ENCODE results near the gene MIPOL1. TPM values are rescaled to one million over a fixed set of nuclear protein-coding genes. Genes with fewer than 3 reads are reported as not detected.

Gene MIPOL1
- total and polyA plus RNA-seq, 12 donors: 1.1 to 9.2 (median 5.4) TPM

- no peaks in the 10 kb centered on the region for H3K36me3 ChIP-seq
- peak in 1 of 9 donors; percentile 19 for TF ChIP-seq CTCF (IDR thresholded peaks at IDR 0.05)
- WGBS, 2 donors: 3 to 6% methylated on average over 20 of the region's 20 CpGs
- peaks cover 44 to 99% (median 98%) of the 10 kb centered on the region in 7 donors for H3K27me3 ChIP-seq
- H3K4me1 ChIP-seq: peaks cover 3 to 48% (median 42%) of the 10 kb centered on the region in 9 donors
- no peaks in the 10 kb centered on the region for H3K9me3 ChIP-seq
- no peak for ATAC-seq
- DNase-seq: no peak
- H3K27ac ChIP-seq: no peak overlapping the region
- intact Hi-C loops (cut with DNase I): loop anchor here in 1 of 10 donors (10.0 kb wide), 1 partner anchor 343 kb away; no protein-coding TSS in a partner anchor
- peak overlapping the region in 1 of 10 donors; percentile 10 for H3K4me3 ChIP-seq
Observed at GRCh38 chr14:37597538-37597913, 399.8 kb downstream of the MIPOL1 start.

GRCh38 chr14:37597914-37598746 is 400.4 kb downstream of the MIPOL1 start:
- Histone ChIP-seq H3K36me3 (no peaks in the 10 kb centered on the region), H3K27ac (no peak overlapping the region), H3K27me3 (peaks cover 44 to 99% (median 98%) of the 10 kb centered on the region in 7 donors), H3K9me3 (no peaks in the 10 kb centered on the region), H3K4me1 (peaks cover 3 to 48% (median 42%) of the 10 kb centered on the region in 9 donors), H3K4me3 (peak overlapping the region in 6 of 10 donors; percentile 7 to 15 (median 12))
- ATAC-seq (peak in 1 of 8 donors; percentile 41), DNase-seq (no peak)
- no peak for TF ChIP-seq CTCF (IDR thresholded peaks at IDR 0.05)
- 3 to 5% methylated on average over 50 of the region's 50 CpGs for WGBS, 2 donors
- intact Hi-C loops (cut with DNase I): loop anchor here in 1 of 10 donors (10.0 kb wide), 1 partner anchor 343 kb away; no protein-coding TSS in a partner anchor

- DNase-seq: no peak
- Histone ChIP-seq H3K4me3 (peak overlapping the region in 4 of 10 donors; percentile 7 to 16 (median 14)), H3K36me3 (no peaks in the 10 kb centered on the region), H3K27ac (no peak overlapping the region), H3K27me3 (peaks cover 45 to 99% (median 98%) of the 10 kb centered on the region in 7 donors), H3K9me3 (no peaks in the 10 kb centered on the region), H3K4me1 (peaks cover 3 to 47% (median 42%) of the 10 kb centered on the region in 9 donors)
- WGBS, 2 donors: 7 to 11% methylated on average over 36 of the region's 36 CpGs
- intact Hi-C loops (cut with DNase I): loop anchor here in 1 of 10 donors (10.0 kb wide), 1 partner anchor 344 kb away; no protein-coding TSS in a partner anchor
- no peak for ATAC-seq
- TF ChIP-seq CTCF (IDR thresholded peaks at IDR 0.05): no peak
Observed at GRCh38 chr14:37598747-37599506, 401.2 kb downstream of the MIPOL1 start.
